OCI-LY3 (cell line): ENCODE measurements around the gene CYP11A1.

Experiments
- H2AFZ ChIP-seq: fragments of 200-600, 300-600 bp; shearing (Covaris generic); 2 replicates; pipeline ENCODE4 v1.6.0; 2014; ENCODE audit warnings: antibody characterized with exemption, low read depth, low read length
- H3K27ac ChIP-seq: fragments of 200-600, 300-600 bp; sonication (generic); 2 replicates; pipeline ENCODE4 v1.5.1; 2014; ENCODE audit warnings: mild to moderate bottlenecking, low read length, moderate library complexity, mixed read lengths
- H3K27me3 ChIP-seq: fragments of 200-600, 300-600 bp; sonication (generic); 2 replicates; pipeline ENCODE4 v1.6.1; 2014; ENCODE audit warnings: low read depth, low read length, mixed read lengths
- H3K36me3 ChIP-seq: fragments of 200-600, 300-600 bp; sonication (generic); replicated peaks from 2 replicates; pipeline ENCODE3; 2014; ENCODE audit warnings: low read depth, low read length, mixed read lengths
- H3K4me1 ChIP-seq: fragments of 300-600, 200-600 bp; sonication (generic); 2 replicates; pipeline ENCODE4 v1.6.1; 2014; ENCODE audit warnings: low read length, mixed read lengths
- H3K4me2 ChIP-seq: fragments of 200-600, 300-600 bp; sonication (generic); 2 replicates; pipeline ENCODE4 v1.6.1; 2014; ENCODE audit warnings: low read length, mixed read lengths
- H3K4me3 ChIP-seq: fragments of 300-600, 200-600 bp; sonication (generic); 2 replicates; pipeline ENCODE4 v1.5.1; 2014; ENCODE audit warnings: antibody characterized with exemption, mild to moderate bottlenecking, low read length, moderate library complexity
- H3K79me2 ChIP-seq: fragments of 300-600, 200-600 bp; shearing (Covaris generic); 2 replicates; pipeline ENCODE4 v1.6.1; 2014; ENCODE audit warnings: mild to moderate bottlenecking, low read length, mixed read lengths
- H3K9ac ChIP-seq: fragments of 300-600, 200-600 bp; shearing (Covaris generic); 2 replicates; pipeline ENCODE4 v1.6.0; 2014; ENCODE audit warnings: mild to moderate bottlenecking, low read length, moderate library complexity
- H3K9me3 ChIP-seq: fragments of 200-600, 300-600 bp; shearing (Covaris generic); 2 replicates; pipeline ENCODE4 v1.6.1; 2014; ENCODE audit warnings: low read length, mixed read lengths; ENCODE audit not compliant: insufficient read depth
- H4K20me1 ChIP-seq: fragments of 200-600, 300-600 bp; sonication (generic); 2 replicates; pipeline ENCODE4 v1.6.1; 2016; ENCODE audit warnings: low read length, mixed read lengths; ENCODE audit not compliant: insufficient read depth
- EZH2phosphoT487 ChIP-seq: fragments of 200-600 bp; shearing (Covaris generic); IDR thresholded peaks from 2 replicates; pipeline ENCODE4 v1.6.1; 2018; ENCODE audit warnings: antibody characterized with exemption, mixed run types, low read depth
- TF ChIP-seq, protein P1 (sequence below): fragments of 200-600, 300-600 bp; sonication (generic); IDR thresholded peaks from 2 replicates; pipeline ENCODE4 v1.5.1; 2014; ENCODE audit warnings: antibody characterized with exemption, low read length, low read depth

Gene CYP11A1

GRCh38 chr15:74352393-74352910 lies 15.0 kb downstream of the CYP11A1 start:
- TF ChIP-seq, protein P1, sequence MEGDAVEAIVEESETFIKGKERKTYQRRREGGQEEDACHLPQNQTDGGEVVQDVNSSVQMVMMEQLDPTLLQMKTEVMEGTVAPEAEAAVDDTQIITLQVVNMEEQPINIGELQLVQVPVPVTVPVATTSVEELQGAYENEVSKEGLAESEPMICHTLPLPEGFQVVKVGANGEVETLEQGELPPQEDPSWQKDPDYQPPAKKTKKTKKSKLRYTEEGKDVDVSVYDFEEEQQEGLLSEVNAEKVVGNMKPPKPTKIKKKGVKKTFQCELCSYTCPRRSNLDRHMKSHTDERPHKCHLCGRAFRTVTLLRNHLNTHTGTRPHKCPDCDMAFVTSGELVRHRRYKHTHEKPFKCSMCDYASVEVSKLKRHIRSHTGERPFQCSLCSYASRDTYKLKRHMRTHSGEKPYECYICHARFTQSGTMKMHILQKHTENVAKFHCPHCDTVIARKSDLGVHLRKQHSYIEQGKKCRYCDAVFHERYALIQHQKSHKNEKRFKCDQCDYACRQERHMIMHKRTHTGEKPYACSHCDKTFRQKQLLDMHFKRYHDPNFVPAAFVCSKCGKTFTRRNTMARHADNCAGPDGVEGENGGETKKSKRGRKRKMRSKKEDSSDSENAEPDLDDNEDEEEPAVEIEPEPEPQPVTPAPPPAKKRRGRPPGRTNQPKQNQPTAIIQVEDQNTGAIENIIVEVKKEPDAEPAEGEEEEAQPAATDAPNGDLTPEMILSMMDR: no peak
- no peak for TF ChIP-seq EZH2phosphoT487
- H4K20me1 ChIP-seq: no peaks in the 10 kb centered on the region
- H3K36me3 ChIP-seq: no peaks in the 10 kb centered on the region
- H3K9me3 ChIP-seq: no peaks in the 10 kb centered on the region
- H2AFZ ChIP-seq: no peak overlapping the region
- no peaks in the 10 kb centered on the region for H3K4me1 ChIP-seq
- H3K27me3 ChIP-seq: peaks cover 14% of the 10 kb centered on the region; the same call in 1 of the 2 replicates
- no peaks in the 10 kb centered on the region for H3K79me2 ChIP-seq
- H3K4me3 ChIP-seq: no peak overlapping the region
- no peak overlapping the region for H3K27ac ChIP-seq
- H3K9ac ChIP-seq: no peak overlapping the region
- no peak overlapping the region for H3K4me2 ChIP-seq

DNA sequence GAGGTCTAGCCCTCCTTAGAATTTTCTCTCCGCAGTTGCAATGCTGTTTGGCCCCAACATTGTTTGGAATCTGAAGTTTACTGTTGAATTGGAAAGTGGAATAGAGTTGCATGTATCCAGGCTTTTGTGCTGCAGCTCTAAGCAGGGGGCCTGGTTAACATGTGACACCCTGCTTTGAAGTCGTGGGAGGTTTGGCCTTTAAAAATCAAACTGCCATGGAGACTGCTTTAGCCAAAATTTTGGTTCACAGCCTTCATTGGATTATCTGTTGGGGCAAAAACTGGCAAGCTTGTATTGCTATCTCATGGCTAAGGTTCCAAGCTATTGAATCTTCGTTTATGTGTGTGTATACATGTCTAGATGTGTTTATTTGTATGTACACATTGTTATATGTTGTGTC lies 15.8 kb downstream of the CYP11A1 start:
- H3K36me3 ChIP-seq: no peaks in the 10 kb centered on the region
- H3K79me2 ChIP-seq: no peaks in the 10 kb centered on the region
- peaks cover 14% of the 10 kb centered on the region; the same call in 1 of the 2 replicates for H3K27me3 ChIP-seq
- no peak overlapping the region for H3K9ac ChIP-seq
- H3K27ac ChIP-seq: no peak overlapping the region
- no peak overlapping the region for H3K4me3 ChIP-seq
- TF ChIP-seq EZH2phosphoT487: no peak
- TF ChIP-seq, protein P1: no peak
- H3K9me3 ChIP-seq: no peaks in the 10 kb centered on the region
- H2AFZ ChIP-seq: no peak overlapping the region
- no peaks in the 10 kb centered on the region for H4K20me1 ChIP-seq
- H3K4me2 ChIP-seq: no peak overlapping the region
- no peaks in the 10 kb centered on the region for H3K4me1 ChIP-seq

- no peaks in the 10 kb centered on the region for H3K9me3 ChIP-seq
- H3K36me3 ChIP-seq: no peaks in the 10 kb centered on the region
- no peaks in the 10 kb centered on the region for H3K79me2 ChIP-seq
- TF ChIP-seq, protein P1: no peak
- no peak for TF ChIP-seq EZH2phosphoT487
- H3K4me3 ChIP-seq: no peak overlapping the region
- no peak overlapping the region for H3K9ac ChIP-seq
- H3K4me2 ChIP-seq: no peak overlapping the region
- peaks cover 9% of the 10 kb centered on the region; the same call in 1 of the 2 replicates for H3K27me3 ChIP-seq
- H4K20me1 ChIP-seq: no peaks in the 10 kb centered on the region
- no peaks in the 10 kb centered on the region for H3K4me1 ChIP-seq
- H3K27ac ChIP-seq: no peak overlapping the region
- no peak overlapping the region for H2AFZ ChIP-seq
Measured at GRCh38 chr15:74350295-74351275, 16.9 kb downstream of the CYP11A1 start.

GRCh38 chr15:74349241-74349778 lies 18.1 kb downstream of the CYP11A1 start:
- H3K4me2 ChIP-seq: no peak overlapping the region
- no peaks in the 10 kb centered on the region for H3K4me1 ChIP-seq
- no peaks in the 10 kb centered on the region for H3K36me3 ChIP-seq
- no peak overlapping the region for H3K4me3 ChIP-seq
- H3K27me3 ChIP-seq: peaks cover 9% of the 10 kb centered on the region; the same call in 1 of the 2 replicates
- H3K9me3 ChIP-seq: no peaks in the 10 kb centered on the region
- TF ChIP-seq, protein P1: no peak
- no peak for TF ChIP-seq EZH2phosphoT487
- no peak overlapping the region for H3K9ac ChIP-seq
- no peak overlapping the region for H2AFZ ChIP-seq
- no peaks in the 10 kb centered on the region for H3K79me2 ChIP-seq
- no peak overlapping the region for H3K27ac ChIP-seq
- no peaks in the 10 kb centered on the region for H4K20me1 ChIP-seq
